Measurements from ENCODE around the gene ASB1. TPM values are rescaled to one million over a fixed set of nuclear protein-coding genes. Genes with fewer than 3 reads are reported as not detected.

The ASB1 gene
- total and polyA plus RNA-seq, 9 of the 15 experiments (the other 6 are each of a cell fraction or from before 2014, with no cell fraction given): 6.3 to 37.7 (median 23.9) TPM

DNA sequence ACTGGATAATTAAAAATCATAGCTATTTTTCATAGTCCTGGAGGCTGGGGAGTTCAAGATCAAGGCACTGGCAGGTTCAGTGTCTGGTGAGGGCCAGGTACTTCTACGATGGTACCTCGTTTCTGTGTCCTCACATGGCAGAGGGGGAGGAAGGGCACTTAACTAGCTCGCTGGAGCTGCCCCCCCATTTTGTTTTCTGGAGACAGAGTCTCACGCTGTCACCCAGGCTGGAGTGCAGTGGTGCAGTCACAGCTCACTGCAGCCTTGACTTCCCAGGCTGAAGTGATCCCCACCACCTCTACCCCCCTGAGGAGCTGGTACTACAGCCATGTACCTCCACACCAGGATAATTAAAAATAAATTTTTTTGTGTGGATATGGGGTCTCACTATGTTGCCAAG, 40.3 kb downstream of the ASB1 start (continued):
- TF ChIP-seq ZNF395 (CRISPR knock-in tag; IDR thresholded peaks at IDR 0.05): no peak
- no peak for TF ChIP-seq E2F4 (CRISPR knock-in tag; IDR thresholded peaks at IDR 0.05; ENCODE audit: low read depth)
- no peak for TF ChIP-seq ZNF740 (CRISPR knock-in tag; IDR thresholded peaks at IDR 0.05)
- no peak for TF ChIP-seq ZNF740 (tag; IDR thresholded peaks at IDR 0.05)
- TF ChIP-seq, protein P1, sequence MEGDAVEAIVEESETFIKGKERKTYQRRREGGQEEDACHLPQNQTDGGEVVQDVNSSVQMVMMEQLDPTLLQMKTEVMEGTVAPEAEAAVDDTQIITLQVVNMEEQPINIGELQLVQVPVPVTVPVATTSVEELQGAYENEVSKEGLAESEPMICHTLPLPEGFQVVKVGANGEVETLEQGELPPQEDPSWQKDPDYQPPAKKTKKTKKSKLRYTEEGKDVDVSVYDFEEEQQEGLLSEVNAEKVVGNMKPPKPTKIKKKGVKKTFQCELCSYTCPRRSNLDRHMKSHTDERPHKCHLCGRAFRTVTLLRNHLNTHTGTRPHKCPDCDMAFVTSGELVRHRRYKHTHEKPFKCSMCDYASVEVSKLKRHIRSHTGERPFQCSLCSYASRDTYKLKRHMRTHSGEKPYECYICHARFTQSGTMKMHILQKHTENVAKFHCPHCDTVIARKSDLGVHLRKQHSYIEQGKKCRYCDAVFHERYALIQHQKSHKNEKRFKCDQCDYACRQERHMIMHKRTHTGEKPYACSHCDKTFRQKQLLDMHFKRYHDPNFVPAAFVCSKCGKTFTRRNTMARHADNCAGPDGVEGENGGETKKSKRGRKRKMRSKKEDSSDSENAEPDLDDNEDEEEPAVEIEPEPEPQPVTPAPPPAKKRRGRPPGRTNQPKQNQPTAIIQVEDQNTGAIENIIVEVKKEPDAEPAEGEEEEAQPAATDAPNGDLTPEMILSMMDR (IDR thresholded peaks at IDR 0.05 in 2 of 3, conservative IDR thresholded peaks at IDR 0.05 in 1 of 3; ENCODE audit: insufficient read depth in 2 of 3, low read depth in 1 of 3, low read length in 3 of 3): no peak
- no peak for TF ChIP-seq MYBL2 (IDR thresholded peaks at IDR 0.05; ENCODE audit: low read depth)
- no peak for TF ChIP-seq MYBL2 (CRISPR knock-in tag; IDR thresholded peaks at IDR 0.05; ENCODE audit: borderline replicate concordance)
- no peak for TF ChIP-seq POLR2B (IDR thresholded peaks at IDR 0.05; ENCODE audit: low read depth, partially characterized antibody)
- no peak for TF ChIP-seq RBM34 (IDR thresholded peaks at IDR 0.05; ENCODE audit: borderline replicate concordance, insufficient read depth, low read length)
- no peak for TF ChIP-seq E2F5 (CRISPR knock-in tag; IDR thresholded peaks at IDR 0.05)
- TF ChIP-seq E2F1 (CRISPR knock-in tag; IDR thresholded peaks at IDR 0.05): no peak
- no peak for TF ChIP-seq TAF15 (IDR thresholded peaks at IDR 0.05; ENCODE audit: low read depth, low read length)
